Duodenal mucosa (tissue), 2 donors: ENCODE measurements around the gene HS6ST3.

Experiments
- H3K27ac ChIP-seq: one replicate; pipeline ENCODE4 v1.7.0; 2013; ENCODE audit warnings: low read depth, low read length
- H3K27me3 ChIP-seq, 2 donors: one replicate each; pipeline ENCODE4 v1.7.0; 2013; ENCODE audit warnings: low read length in 2 of 2, control low read depth in 1 of 2; ENCODE audit not compliant: insufficient read depth in 2 of 2, control insufficient read depth in 1 of 2
- H3K36me3 ChIP-seq, 2 donors: one replicate each; pipeline ENCODE4 v1.7.0; 2013; ENCODE audit warnings: low read length in 2 of 2, control low read depth in 1 of 2; ENCODE audit not compliant: insufficient read depth in 2 of 2, control insufficient read depth in 1 of 2
- H3K4me1 ChIP-seq, 2 donors: one replicate each; pipeline ENCODE4 v1.7.0; 2013; ENCODE audit warnings: low read length in 2 of 2, control low read depth in 1 of 2; ENCODE audit not compliant: insufficient read depth in 2 of 2, control insufficient read depth in 1 of 2
- H3K4me3 ChIP-seq, 2 donors: one replicate each; pipeline ENCODE4 v1.7.0; 2013; ENCODE audit warnings: low read length in 2 of 2, low read depth in 1 of 2
- H3K9ac ChIP-seq, 2 donors: one replicate each; pipeline ENCODE4 v1.7.0; 2013; ENCODE audit warnings: low read length in 2 of 2, low read depth in 1 of 2
- H3K9me3 ChIP-seq, 2 donors: one replicate each; pipeline ENCODE4 v1.7.0; 2013; ENCODE audit warnings: low read length in 2 of 2, control low read depth in 1 of 2; ENCODE audit not compliant: control insufficient read depth in 1 of 2

The HS6ST3 gene

GRCh38 chr13:96068729-96069128 is 21.2 kb upstream of the HS6ST3 start:
- H3K4me3 ChIP-seq, result no peak overlapping the region
- no peaks in the 10 kb centered on the region for H3K9me3 ChIP-seq
- H3K27me3 ChIP-seq, result peaks cover 0 to 10% of the 10 kb centered on the region in 2 donors
- H3K4me1 ChIP-seq, result no peaks in the 10 kb centered on the region
- H3K36me3 ChIP-seq, result no peaks in the 10 kb centered on the region
- H3K27ac ChIP-seq, result no peak overlapping the region
- H3K9ac ChIP-seq, result no peak overlapping the region

- H3K27me3 ChIP-seq, result peaks cover 0 to 10% of the 10 kb centered on the region in 2 donors
- no peaks in the 10 kb centered on the region for H3K9me3 ChIP-seq
- H3K4me1 ChIP-seq, result no peaks in the 10 kb centered on the region
- no peak overlapping the region for H3K27ac ChIP-seq
- H3K4me3 ChIP-seq, result no peak overlapping the region
- no peaks in the 10 kb centered on the region for H3K36me3 ChIP-seq
- no peak overlapping the region for H3K9ac ChIP-seq
Measured at GRCh38 chr13:96071504-96071903, 18.4 kb upstream of the HS6ST3 start.

DNA sequence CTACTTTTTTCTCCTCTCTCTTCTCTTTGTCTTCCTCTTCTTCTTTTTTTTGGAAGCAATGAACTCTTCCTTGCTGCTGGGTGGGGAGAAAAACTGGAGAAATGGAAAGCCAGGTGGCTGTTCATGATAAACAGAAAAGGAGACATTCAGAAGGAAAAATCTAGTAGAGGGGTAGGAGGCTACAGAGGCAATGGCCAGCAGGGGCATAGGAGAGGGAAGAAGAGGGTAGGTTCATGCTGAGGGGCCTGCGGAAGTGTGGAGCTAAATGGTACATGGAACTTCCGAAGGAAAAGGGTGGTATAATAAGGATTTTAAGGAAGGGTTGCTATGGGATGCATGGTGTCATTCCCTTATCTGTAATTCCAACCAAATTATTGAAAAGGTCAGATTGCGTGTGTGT is 17.5 kb upstream of the HS6ST3 start:
- Histone ChIP-seq H3K9ac (no peak overlapping the region), H3K27ac (no peak overlapping the region), H3K9me3 (no peaks in the 10 kb centered on the region), H3K4me1 (no peaks in the 10 kb centered on the region), H3K4me3 (no peak overlapping the region), H3K36me3 (no peaks in the 10 kb centered on the region), H3K27me3 (peaks cover 0 to 10% of the 10 kb centered on the region in 2 donors)

DNA sequence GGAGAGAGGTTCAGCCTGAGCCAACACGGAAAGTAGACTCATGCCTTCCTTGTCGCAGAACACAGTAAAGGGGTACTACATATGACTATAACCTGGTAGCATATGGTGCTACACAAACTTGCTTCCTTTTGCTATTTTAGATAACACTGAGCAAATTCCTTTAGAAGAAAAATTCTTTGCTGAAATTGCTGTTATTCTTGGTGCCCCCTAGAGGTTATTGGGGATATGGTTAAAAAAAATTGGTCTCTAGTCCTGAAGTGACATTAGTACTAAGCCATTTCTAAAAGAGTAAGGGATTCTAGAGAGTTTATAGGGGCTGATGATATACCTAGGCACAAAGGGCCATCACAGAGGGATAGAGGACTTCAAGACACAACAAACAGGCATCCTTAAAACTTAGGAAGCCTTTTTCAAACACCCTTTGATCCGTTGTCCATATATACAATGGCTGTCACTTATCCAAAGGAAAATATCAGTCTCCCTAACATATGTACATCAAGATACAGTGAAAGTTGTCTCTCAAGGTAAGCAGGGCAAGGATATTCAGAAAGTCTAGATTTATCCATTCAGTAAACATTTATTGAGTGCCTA is 13.9 kb upstream of the HS6ST3 start:
- Histone ChIP-seq H3K9me3 (no peaks in the 10 kb centered on the region), H3K27me3 (peaks cover 0 to 10% of the 10 kb centered on the region in 2 donors), H3K27ac (no peak overlapping the region), H3K9ac (no peak overlapping the region), H3K4me1 (no peaks in the 10 kb centered on the region), H3K36me3 (no peaks in the 10 kb centered on the region), H3K4me3 (no peak overlapping the region)

DNA sequence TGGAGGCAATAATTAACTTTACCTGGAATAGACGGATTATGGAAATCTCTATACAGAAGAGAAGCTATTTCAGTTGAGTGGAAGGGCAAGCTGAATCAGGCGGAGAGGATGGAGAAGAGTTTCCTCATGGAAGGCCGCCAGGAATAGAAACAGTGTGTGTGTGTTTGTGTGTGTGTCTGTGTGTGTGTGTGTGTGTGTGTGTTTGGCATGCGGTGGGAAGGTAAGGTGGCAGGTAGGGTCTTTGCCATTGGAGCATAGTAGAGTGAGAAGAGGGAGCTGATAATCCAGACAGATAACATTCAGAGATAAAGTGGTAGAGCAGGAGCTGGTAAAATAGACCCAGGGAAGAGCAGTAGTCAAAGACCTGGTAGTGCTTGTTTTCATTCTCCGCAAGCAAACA is 9.2 kb upstream of the HS6ST3 start:
- Histone ChIP-seq H3K9ac (no peak overlapping the region), H3K4me1 (no peaks in the 10 kb centered on the region), H3K27ac (no peak overlapping the region), H3K9me3 (no peaks in the 10 kb centered on the region), H3K27me3 (peaks cover 0 to 3% of the 10 kb centered on the region in 2 donors), H3K4me3 (no peak overlapping the region), H3K36me3 (no peaks in the 10 kb centered on the region)

- Histone ChIP-seq H3K4me1 (no peaks in the 10 kb centered on the region), H3K4me3 (no peak overlapping the region), H3K27ac (no peak overlapping the region), H3K9ac (no peak overlapping the region), H3K27me3 (peaks cover 2 to 5% of the 10 kb centered on the region in 2 donors), H3K36me3 (no peaks in the 10 kb centered on the region), H3K9me3 (no peaks in the 10 kb centered on the region)
Measured at GRCh38 chr13:96081888-96082287, 8.0 kb upstream of the HS6ST3 start.

DNA sequence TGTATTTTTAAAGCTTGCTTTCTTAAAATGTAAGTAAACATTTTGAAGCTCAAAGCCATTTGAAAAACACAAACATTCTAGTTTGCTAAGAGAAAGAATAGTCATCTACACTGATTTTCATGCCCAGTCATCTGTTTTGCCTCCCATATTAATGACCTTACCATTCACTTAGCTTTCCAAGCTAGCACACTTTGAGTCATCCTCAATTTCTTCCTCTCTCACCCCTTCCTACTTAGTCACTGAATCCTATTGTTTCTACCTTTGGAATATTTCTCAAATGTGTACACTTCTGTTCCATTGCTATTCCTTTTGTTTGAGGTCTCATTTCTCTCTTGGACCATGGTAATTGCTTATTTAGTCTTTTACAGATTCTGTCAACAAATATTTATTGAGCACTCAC is 7.3 kb upstream of the HS6ST3 start:
- no peak overlapping the region for H3K9ac ChIP-seq
- H3K9me3 ChIP-seq, result no peaks in the 10 kb centered on the region
- no peaks in the 10 kb centered on the region for H3K36me3 ChIP-seq
- no peaks in the 10 kb centered on the region for H3K4me1 ChIP-seq
- peaks cover 6 to 7% of the 10 kb centered on the region in 2 donors for H3K27me3 ChIP-seq
- H3K27ac ChIP-seq, result no peak overlapping the region
- H3K4me3 ChIP-seq, result no peak overlapping the region

GRCh38 chr13:96086736-96087135 is 3.2 kb upstream of the HS6ST3 start:
- no peak overlapping the region for H3K9ac ChIP-seq
- peaks cover 4 to 12% of the 10 kb centered on the region in 2 donors for H3K4me1 ChIP-seq
- H3K4me3 ChIP-seq, result no peak overlapping the region
- no peaks in the 10 kb centered on the region for H3K9me3 ChIP-seq
- peaks cover 35 to 38% of the 10 kb centered on the region in 2 donors for H3K27me3 ChIP-seq
- no peaks in the 10 kb centered on the region for H3K36me3 ChIP-seq
- no peak overlapping the region for H3K27ac ChIP-seq

DNA sequence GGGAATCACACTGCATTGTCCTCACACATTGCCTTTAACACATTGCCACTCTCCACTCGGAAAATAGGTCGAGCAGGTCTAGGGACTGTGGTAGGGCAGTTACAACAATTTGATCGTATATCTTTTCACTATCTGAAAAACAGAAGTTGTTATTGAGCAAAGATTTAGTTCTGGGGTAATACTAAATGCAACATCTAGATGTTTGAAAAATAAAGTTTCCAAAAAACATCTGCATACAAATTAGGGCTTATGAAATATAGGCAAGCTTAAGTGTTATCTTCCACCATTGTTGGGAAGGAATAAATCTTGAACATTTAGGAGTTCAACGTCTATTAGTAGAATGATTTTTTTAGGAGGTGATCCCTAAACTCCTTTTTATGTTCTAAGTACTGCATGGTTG is 768 bp upstream of the HS6ST3 start:
- no peak overlapping the region for H3K27ac ChIP-seq
- H3K36me3 ChIP-seq, result no peaks in the 10 kb centered on the region
- peaks cover 4 to 12% of the 10 kb centered on the region in 2 donors for H3K4me1 ChIP-seq
- no peaks in the 10 kb centered on the region for H3K9me3 ChIP-seq
- no peak overlapping the region for H3K4me3 ChIP-seq
- H3K27me3 ChIP-seq, result peaks cover 50 to 59% of the 10 kb centered on the region in 2 donors
- no peak overlapping the region for H3K9ac ChIP-seq

GRCh38 chr13:96090240-96091101 is 564 bp downstream of the HS6ST3 start:
- Histone ChIP-seq H3K27ac (no peak overlapping the region), H3K4me1 (peaks cover 4 to 12% of the 10 kb centered on the region in 2 donors), H3K9ac (no peak overlapping the region), H3K9me3 (no peaks in the 10 kb centered on the region), H3K36me3 (no peaks in the 10 kb centered on the region), H3K4me3 (peak overlapping the region; percentile 57 to 63), H3K27me3 (peaks cover 49 to 63% of the 10 kb centered on the region in 2 donors)
